Measurements from ENCODE around the gene DES. TPM values are rescaled to one million over a fixed set of nuclear protein-coding genes. Genes with fewer than 3 reads are reported as not detected.

The DES gene
- polyA plus RNA-seq, 3 donors, result 5.5 to 10.1 (median 7.4) TPM

DNA sequence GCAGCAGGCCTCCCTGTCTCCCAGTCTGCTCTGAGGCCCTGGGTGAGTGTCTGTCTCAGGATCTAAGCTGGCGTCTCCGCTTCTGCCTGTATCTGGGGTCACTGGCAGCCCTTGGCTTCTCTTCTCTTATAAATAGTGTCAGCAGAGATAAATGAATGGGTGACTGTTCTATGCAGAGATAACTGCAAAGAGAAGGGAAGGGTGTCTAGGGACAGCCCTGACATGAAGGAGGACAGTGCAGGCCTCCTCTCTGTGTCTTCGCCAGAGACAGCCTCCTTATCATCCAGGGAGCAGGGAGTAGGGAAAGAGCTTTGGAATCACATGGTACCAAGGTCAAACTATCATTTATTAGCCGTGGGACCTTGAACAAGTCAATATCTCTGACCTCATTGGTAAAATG is 52.3 kb downstream of the DES start:
- no peak for DNase-seq (ENCODE audit: low read depth in 3 of 3, low spot score in 2 of 3)

DNA sequence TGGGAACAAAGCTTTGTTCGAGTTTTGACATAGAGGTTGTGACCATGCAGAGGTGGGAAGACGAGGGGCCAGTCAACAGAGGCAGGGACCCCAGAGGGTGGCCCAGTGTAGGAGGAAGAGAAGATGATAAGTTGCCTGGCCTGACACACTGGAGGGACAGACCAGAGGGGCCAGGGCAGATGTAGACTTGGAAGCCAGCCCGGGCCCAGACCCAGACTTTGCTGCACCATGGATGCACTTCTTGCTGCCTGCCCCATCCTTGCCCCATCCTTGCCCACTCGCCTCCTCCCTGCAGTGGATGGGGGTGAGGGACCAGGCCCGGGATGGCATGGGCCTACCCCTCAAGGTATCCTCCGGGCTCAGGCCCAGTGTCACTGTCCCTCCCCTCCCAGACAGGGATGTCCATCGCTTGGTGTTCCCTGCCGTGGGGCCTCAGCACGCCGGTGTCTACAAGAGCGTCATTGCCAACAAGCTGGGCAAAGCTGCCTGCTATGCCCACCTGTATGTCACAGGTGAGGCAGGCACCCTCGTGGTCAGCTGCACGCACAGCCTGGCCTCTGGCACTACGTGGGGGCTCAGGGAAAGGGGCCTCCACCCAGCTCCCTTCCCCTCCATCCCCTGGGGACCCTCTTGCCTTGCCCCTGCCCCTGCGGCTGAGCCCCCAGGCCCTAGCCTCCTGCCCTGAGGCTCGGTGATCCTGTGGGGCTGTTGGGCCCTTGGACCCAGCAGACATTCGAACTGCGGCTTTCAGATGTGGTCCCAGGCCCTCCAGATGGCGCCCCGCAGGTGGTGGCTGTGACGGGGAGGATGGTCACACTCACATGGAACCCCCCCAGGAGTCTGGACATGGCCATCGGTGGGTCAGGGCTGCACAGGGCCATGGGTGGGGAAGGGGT is 53.5 kb downstream of the DES start:
- DNase-seq (ENCODE audit: low read depth in 3 of 3, low spot score in 2 of 3), result no peak

DNA sequence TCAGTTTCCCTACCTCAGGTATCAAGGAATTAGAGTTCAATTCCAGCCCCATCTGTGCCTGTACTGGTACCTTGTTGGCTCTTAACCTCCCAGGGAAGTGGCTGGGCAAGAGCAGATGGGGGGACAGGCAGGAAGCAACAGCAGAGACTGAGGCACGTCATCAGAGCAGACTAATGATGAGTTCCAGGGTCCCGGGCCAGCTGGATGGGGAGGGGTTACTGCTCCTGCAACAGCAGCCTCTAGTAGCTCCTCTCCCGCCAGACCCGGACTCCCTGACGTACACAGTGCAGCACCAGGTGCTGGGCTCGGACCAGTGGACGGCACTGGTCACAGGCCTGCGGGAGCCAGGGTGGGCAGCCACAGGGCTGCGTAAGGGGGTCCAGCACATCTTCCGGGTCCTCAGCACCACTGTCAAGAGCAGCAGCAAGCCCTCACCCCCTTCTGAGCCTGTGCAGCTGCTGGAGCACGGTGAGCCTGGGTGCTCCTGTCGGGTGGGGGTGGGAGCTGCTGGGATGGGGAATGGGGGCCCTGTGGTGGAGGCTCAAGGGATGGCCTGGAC is 54.5 kb downstream of the DES start:
- no peak for DNase-seq (ENCODE audit: low read depth in 3 of 3, low spot score in 2 of 3)

DNA sequence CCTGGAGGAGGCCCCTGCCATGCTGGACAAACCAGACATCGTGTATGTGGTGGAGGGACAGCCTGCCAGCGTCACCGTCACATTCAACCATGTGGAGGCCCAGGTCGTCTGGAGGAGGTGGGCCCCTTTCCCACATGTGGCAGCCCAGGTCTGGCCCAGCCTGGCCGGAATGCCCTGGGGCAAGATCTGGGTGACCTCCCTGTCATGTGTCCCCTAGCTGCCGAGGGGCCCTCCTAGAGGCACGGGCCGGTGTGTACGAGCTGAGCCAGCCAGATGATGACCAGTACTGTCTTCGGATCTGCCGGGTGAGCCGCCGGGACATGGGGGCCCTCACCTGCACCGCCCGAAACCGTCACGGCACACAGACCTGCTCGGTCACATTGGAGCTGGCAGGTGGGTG is 55.3 kb downstream of the DES start:
- DNase-seq (ENCODE audit: low read depth in 3 of 3, low spot score in 2 of 3), result no peak

DNA sequence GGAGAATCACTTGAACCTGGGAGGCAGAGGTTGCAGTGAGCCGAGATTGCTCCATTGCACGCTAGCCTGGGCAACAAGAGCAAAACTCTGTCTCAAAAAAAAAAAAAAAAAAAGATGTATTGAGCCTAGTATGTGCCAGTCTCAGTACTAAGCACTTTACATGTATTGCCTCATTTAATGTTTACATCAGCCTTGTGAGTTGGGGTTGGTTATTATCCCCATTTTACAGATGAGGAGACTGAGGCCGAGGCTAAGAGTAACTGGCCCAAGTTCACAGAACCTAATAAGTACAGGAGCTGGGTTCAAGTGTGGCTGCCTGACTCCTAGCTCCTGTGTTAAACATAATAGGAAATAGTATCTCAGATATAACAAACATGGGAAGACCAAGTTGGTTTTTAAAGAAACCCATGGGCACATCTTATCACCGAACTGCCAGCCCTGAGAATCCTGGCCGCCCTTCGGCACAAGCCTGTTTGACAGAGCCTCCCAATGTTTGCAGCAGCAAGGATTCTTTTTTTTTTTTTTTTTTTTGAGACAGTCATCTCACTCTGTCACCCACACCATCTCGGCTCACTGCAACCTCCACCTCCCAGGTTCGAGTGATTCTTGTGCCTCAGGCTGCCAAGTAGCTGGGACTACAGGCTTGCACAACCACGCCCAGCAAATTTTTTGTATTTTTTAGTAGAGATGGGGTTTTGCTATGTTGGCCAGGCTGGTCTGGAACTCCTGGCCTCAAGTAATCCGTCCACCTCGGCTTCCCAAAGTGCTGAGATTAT is 56.3 kb downstream of the DES start:
- DNase-seq (ENCODE audit: low read depth in 3 of 3, low spot score in 2 of 3), result no peak

DNA sequence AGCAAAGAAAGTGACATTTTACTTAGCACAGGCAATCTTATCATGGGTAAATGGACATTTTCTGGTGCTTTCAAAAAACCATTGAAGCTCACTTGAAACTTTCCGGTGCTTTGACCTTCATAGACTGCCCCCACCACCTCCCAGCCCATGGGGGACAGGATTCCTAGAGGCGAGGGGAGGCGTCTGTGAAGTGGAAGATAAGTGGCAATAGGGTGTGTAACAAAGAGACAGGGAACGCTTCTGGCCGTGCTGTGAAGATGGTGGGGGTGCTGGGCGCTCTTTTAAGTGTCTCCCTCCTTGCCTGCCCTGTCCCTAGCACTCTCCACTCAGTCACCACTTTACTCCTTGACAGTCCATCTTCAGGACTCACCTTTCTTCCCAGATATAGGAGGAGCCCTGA is 57.1 kb downstream of the DES start:
- no peak for DNase-seq (ENCODE audit: low read depth in 3 of 3, low spot score in 2 of 3)

DNA sequence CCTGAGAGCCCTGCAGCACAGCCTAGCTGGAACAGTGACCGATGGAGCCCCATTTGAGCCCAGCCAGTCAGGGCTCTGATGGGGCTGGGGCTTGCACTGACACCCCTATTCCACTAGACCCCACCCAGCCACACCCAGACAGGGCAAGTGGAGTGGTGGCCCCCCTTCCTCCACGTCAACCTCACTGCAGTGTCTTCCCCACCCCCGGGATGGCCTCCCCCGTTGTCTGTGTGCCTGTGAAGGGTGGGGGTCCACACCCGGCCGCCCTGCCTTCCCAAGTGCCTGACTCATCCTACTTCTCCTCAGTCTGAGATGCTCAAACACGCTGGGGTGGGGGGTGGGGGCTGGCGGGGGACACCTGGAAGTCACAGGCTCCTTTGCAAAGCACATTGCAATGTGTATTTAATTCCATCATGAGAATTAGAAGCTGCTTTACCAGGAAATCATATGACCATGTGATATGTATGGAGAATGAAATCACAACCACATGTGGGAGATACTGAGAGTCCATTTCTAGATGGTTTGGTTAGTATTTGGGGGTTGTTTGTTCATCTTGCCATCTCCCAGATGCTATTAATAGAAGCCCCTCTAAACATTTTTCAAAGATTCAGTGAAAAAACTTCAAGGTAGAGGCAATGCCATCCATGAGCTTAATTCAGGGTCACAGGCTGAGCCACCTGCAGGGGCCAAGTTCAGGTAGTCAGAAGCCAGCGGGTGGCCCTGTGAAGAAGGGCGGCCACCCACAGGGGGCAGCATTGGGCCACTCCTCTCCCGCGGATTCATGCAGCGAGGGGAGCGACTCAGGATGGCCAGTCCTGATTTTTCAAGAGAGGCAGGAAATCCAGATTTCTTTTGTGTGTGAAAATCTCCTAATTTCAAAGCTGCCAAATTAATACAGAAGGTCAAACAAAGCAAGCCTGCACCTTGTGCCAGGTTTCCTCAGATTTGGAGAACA is 57.8 kb downstream of the DES start:
- peak in 1 of 3 donors; percentile 52 for DNase-seq (ENCODE audit: low read depth in 3 of 3, low spot score in 2 of 3)

Other genes starting within 250 kb of the DES start
- 10 to 100 TPM; 14.0 to 21.4 (median 17.8) TPM for gene SLC23A3, start 248.3 kb upstream of the DES start, polyA plus RNA-seq (ENCODE audit: insufficient read length in 3 of 3)
- 10 to 100 TPM; 61.4 to 69.5 (median 61.5) TPM for gene CNPPD1, start 241.5 kb upstream of the DES start, polyA plus RNA-seq (ENCODE audit: insufficient read length in 3 of 3)
- 100 to 1,000 TPM; 108 to 127 (median 108) TPM for gene RETREG2, start 240.1 kb upstream of the DES start, polyA plus RNA-seq (ENCODE audit: insufficient read length in 3 of 3)
- 10 to 100 TPM; 33.7 to 38.5 (median 38.3) TPM for gene ZFAND2B, start 211.6 kb upstream of the DES start, polyA plus RNA-seq (ENCODE audit: insufficient read length in 3 of 3)
- 10 to 100 TPM; 34.7 to 37.5 (median 36.8) TPM for gene ABCB6, start 199.4 kb upstream of the DES start, polyA plus RNA-seq (ENCODE audit: insufficient read length in 3 of 3)
- gene ATG9A, start 188.7 kb upstream of the DES start, polyA plus RNA-seq (ENCODE audit: insufficient read length in 3 of 3), result 10 to 100 TPM; 43.8 to 51.1 (median 46.8) TPM
- 10 to 100 TPM; 38.4 to 44.8 (median 38.8) TPM for gene ANKZF1, start 188.6 kb upstream of the DES start, polyA plus RNA-seq (ENCODE audit: insufficient read length in 3 of 3)
- 10 to 100 TPM; 21.8 to 26.4 (median 25.1) TPM for gene GLB1L, start 172.9 kb upstream of the DES start, polyA plus RNA-seq (ENCODE audit: insufficient read length in 3 of 3)
- gene STK16, start 172.9 kb upstream of the DES start, polyA plus RNA-seq (ENCODE audit: insufficient read length in 3 of 3), result 10 to 100 TPM; 36.9 to 44.4 (median 41.8) TPM
- 1 to 10 TPM in 2 of 3 donors, under 1 TPM in 1; 0.49 to 1.4 (median 1.3) TPM for gene TUBA4B, start 165.1 kb upstream of the DES start, polyA plus RNA-seq (ENCODE audit: insufficient read length in 3 of 3)
- gene TUBA4A, start 164.5 kb upstream of the DES start, polyA plus RNA-seq (ENCODE audit: insufficient read length in 3 of 3), result 10 to 100 TPM; 32.6 to 45.4 (median 35.7) TPM
- 10 to 100 TPM; 64.2 to 74.9 (median 69.1) TPM for gene DNAJB2, start 139.0 kb upstream of the DES start, polyA plus RNA-seq (ENCODE audit: insufficient read length in 3 of 3)
- under 1 TPM in 1 of 3 donors, not detected in 2; 0.08 TPM for gene PTPRN, start 109.0 kb upstream of the DES start, polyA plus RNA-seq (ENCODE audit: insufficient read length in 3 of 3)
- gene RESP18, start 85.6 kb upstream of the DES start, polyA plus RNA-seq (ENCODE audit: insufficient read length in 3 of 3), result not detected
- 10 to 100 TPM; 48.3 to 54.7 (median 51.2) TPM for gene DNPEP, start 30.5 kb upstream of the DES start, polyA plus RNA-seq (ENCODE audit: insufficient read length in 3 of 3)
- gene SPEG, start 16.5 kb downstream of the DES start, polyA plus RNA-seq (ENCODE audit: insufficient read length in 3 of 3), result 10 to 100 TPM in 1 of 3 donors, 1 to 10 TPM in 2; 9.2 to 11.2 (median 9.4) TPM
- 10 to 100 TPM; 32.0 to 37.8 (median 32.6) TPM for gene GMPPA, start 80.5 kb downstream of the DES start, polyA plus RNA-seq (ENCODE audit: insufficient read length in 3 of 3)
- gene ASIC4, start 96.1 kb downstream of the DES start, polyA plus RNA-seq (ENCODE audit: insufficient read length in 3 of 3), result under 1 TPM; 0.07 to 0.14 (median 0.11) TPM
- 10 to 100 TPM; 21.0 to 25.3 (median 23.6) TPM for gene CHPF, start 125.4 kb downstream of the DES start, polyA plus RNA-seq (ENCODE audit: insufficient read length in 3 of 3)
- 1 to 10 TPM; 2.5 to 2.6 (median 2.5) TPM for gene TMEM198, start 125.7 kb downstream of the DES start, polyA plus RNA-seq (ENCODE audit: insufficient read length in 3 of 3)
- 100 to 1,000 TPM; 110 to 125 (median 124) TPM for gene OBSL1, start 153.2 kb downstream of the DES start, polyA plus RNA-seq (ENCODE audit: insufficient read length in 3 of 3)
- under 1 TPM; 0.46 to 0.90 (median 0.72) TPM for gene INHA, start 153.9 kb downstream of the DES start, polyA plus RNA-seq (ENCODE audit: insufficient read length in 3 of 3)
- gene STK11IP, start 179.5 kb downstream of the DES start, polyA plus RNA-seq (ENCODE audit: insufficient read length in 3 of 3), result 10 to 100 TPM; 18.9 to 20.7 (median 19.4) TPM
- 1 to 10 TPM; 5.4 to 7.1 (median 6.1) TPM for gene SLC4A3, start 209.3 kb downstream of the DES start, polyA plus RNA-seq (ENCODE audit: insufficient read length in 3 of 3)

Data from right renal cortex interstitium (tissue), 3 donors.